ENCODE data around the gene SNAPC5. TPM values are rescaled to one million over a fixed set of nuclear protein-coding genes. Genes with fewer than 3 reads are reported as not detected.
"Not testable (repeated sequence)": the region's sequence is repeated elsewhere in the genome, so short reads cannot be mapped to it uniquely, and the experiment has no call there.

Gene SNAPC5
- polyA plus RNA-seq, 2 donors = 18.5 to 25.1 TPM

DNA sequence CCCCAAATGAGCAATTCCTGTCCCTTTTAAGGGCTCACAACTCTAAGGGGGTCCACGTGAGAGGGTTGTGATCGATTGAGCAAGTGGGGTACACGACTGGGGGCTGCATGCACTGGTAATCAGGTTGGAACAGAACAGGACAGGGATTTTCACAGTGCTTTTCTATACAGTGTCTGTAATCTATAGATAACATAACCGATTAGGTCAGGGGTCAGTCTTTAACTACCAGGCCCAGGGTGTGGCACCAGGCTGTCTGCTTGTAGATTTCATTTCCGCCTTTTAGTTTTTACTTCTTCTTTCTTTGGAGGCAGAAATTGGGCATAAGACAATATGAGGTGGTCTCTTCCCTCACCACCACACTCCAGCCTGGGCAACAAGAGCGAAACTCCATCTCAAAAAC is 32.3 kb downstream of the SNAPC5 start:
- H3K9me3 ChIP-seq (ENCODE audit: control insufficient read depth in 2 of 2, insufficient read depth in 1 of 2, low read depth in 1 of 2, low read length in 1 of 2); H3K4me1 ChIP-seq (ENCODE audit: control insufficient read depth in 2 of 2, insufficient read depth in 2 of 2, low read length in 1 of 2); H3K27me3 ChIP-seq (ENCODE audit: control insufficient read depth in 1 of 2, insufficient read depth in 2 of 2, low read length in 2 of 2); H3K36me3 ChIP-seq (ENCODE audit: control insufficient read depth in 2 of 2, insufficient read depth in 2 of 2, low read length in 1 of 2); H3K4me3 ChIP-seq (ENCODE audit: low read depth in 1 of 2, low read length in 2 of 2); H3K27ac ChIP-seq (ENCODE audit: low read depth in 2 of 2, low read length in 1 of 2): not testable (repeated sequence)
- WGBS, 2 donors = 94 to 95% methylated on average over 6 of the region's 6 CpGs

DNA sequence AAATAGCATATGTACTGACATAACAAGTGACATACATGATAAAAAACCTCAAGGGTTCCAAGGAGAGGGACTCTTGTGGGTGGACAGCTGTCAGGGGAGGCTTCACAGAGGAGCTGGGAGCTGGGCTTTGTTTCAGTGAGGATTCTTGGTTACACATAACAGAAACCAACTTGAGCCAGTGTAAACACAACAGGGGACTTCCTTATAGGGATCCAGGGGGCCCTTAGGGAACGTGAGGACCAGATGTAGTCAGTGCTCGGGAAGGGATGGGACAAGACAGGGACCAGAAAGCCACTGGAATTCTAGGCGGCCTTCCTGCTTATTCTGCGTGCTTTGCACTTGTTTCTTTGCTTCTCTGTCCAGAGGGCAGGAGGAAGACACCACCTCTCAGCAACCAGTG is 34.9 kb downstream of the SNAPC5 start:
- peaks cover 0 to 5% of the 10 kb centered on the region in 2 donors for H3K36me3 ChIP-seq (ENCODE audit: control insufficient read depth in 2 of 2, insufficient read depth in 2 of 2, low read length in 1 of 2)

GRCh38 chr15:66461917-66462316 is 35.6 kb downstream of the SNAPC5 start:
- Histone ChIP-seq H3K36me3 (ENCODE audit: control insufficient read depth in 2 of 2, insufficient read depth in 2 of 2, low read length in 1 of 2) (peaks cover 0 to 5% of the 10 kb centered on the region in 2 donors), H3K4me1 (ENCODE audit: control insufficient read depth in 2 of 2, insufficient read depth in 2 of 2, low read length in 1 of 2) (peaks cover 0 to 5% of the 10 kb centered on the region in 2 donors), H3K27ac (ENCODE audit: low read depth in 2 of 2, low read length in 1 of 2) (peak overlapping the region in 1 of 2 donors; percentile 12), H3K4me3 (ENCODE audit: low read depth in 1 of 2, low read length in 2 of 2) (no peak overlapping the region), H3K27me3 (ENCODE audit: control insufficient read depth in 1 of 2, insufficient read depth in 2 of 2, low read length in 2 of 2) (no peaks in the 10 kb centered on the region), H3K9me3 (ENCODE audit: control insufficient read depth in 2 of 2, insufficient read depth in 1 of 2, low read depth in 1 of 2, low read length in 1 of 2) (no peaks in the 10 kb centered on the region)
- WGBS, 2 donors = 74 to 82% methylated on average over 2 of the region's 2 CpGs

More for the DNA sequence above, 34.9 kb downstream of the SNAPC5 start:
- Histone ChIP-seq H3K27me3 (ENCODE audit: control insufficient read depth in 1 of 2, insufficient read depth in 2 of 2, low read length in 2 of 2) (no peaks in the 10 kb centered on the region), H3K4me1 (ENCODE audit: control insufficient read depth in 2 of 2, insufficient read depth in 2 of 2, low read length in 1 of 2) (peaks cover 0 to 5% of the 10 kb centered on the region in 2 donors), H3K9me3 (ENCODE audit: control insufficient read depth in 2 of 2, insufficient read depth in 1 of 2, low read depth in 1 of 2, low read length in 1 of 2) (no peaks in the 10 kb centered on the region), H3K27ac (ENCODE audit: low read depth in 2 of 2, low read length in 1 of 2) (peak overlapping the region in 1 of 2 donors; percentile 31), H3K4me3 (ENCODE audit: low read depth in 1 of 2, low read length in 2 of 2) (no peak overlapping the region)
- 71 to 85% methylated on average over 4 of the region's 4 CpGs for WGBS, 2 donors

- H3K9me3 ChIP-seq (ENCODE audit: control insufficient read depth in 2 of 2, insufficient read depth in 1 of 2, low read depth in 1 of 2, low read length in 1 of 2); H3K36me3 ChIP-seq (ENCODE audit: control insufficient read depth in 2 of 2, insufficient read depth in 2 of 2, low read length in 1 of 2); H3K4me1 ChIP-seq (ENCODE audit: control insufficient read depth in 2 of 2, insufficient read depth in 2 of 2, low read length in 1 of 2); H3K4me3 ChIP-seq (ENCODE audit: low read depth in 1 of 2, low read length in 2 of 2); H3K27me3 ChIP-seq (ENCODE audit: control insufficient read depth in 1 of 2, insufficient read depth in 2 of 2, low read length in 2 of 2): not testable (repeated sequence)
- H3K27ac ChIP-seq (ENCODE audit: low read depth in 2 of 2, low read length in 1 of 2) = peak overlapping the region; percentile 12 to 85
- 84 to 89% methylated on average over 6 of the region's 6 CpGs for WGBS, 2 donors
Observed at GRCh38 chr15:66461294-66461693, 36.3 kb downstream of the SNAPC5 start.

DNA sequence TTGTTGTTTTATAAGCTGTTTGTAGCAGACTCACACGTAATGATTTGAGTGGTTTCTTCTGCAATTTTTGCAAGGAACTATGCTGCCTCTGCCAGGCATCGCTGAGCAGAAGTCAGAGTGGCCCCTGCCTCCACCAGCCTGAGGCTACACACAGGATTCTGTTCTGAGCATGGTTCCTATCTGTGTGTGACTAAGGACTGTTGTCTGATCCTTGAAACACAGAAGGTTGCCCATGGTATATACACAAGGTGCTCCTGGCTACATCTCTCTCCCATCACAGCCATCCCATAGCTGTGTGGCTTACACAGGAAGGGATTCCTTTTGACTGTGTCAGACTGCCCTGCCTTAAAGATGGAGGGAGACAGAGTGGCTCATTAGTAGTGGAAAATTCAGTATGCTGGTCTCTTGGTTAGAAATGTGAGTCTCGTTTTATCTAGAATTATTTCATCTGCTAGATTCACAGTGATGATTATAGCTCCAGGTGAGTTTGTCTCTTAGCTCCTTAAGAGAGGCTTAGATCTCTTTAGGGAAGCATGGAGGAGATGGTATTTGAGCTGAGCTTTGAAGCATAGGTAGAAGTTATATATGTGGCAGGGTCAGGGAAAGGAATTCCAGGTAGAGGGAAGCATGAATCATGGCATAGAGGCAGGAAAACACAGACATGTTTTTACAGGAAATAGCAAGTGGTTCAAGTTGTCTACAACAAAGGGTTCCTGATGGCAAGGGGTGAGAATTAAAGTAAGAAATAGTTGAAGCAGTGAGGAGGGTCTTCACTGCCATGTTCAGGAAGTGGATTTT is 37.5 kb downstream of the SNAPC5 start:
- no peaks in the 10 kb centered on the region for H3K9me3 ChIP-seq (ENCODE audit: control insufficient read depth in 2 of 2, insufficient read depth in 1 of 2, low read depth in 1 of 2, low read length in 1 of 2)
- H3K27ac ChIP-seq (ENCODE audit: low read depth in 2 of 2, low read length in 1 of 2) = peak overlapping the region in 1 of 2 donors; percentile 26
- H3K36me3 ChIP-seq (ENCODE audit: control insufficient read depth in 2 of 2, insufficient read depth in 2 of 2, low read length in 1 of 2) = peaks cover 0 to 5% of the 10 kb centered on the region in 2 donors
- H3K4me1 ChIP-seq (ENCODE audit: control insufficient read depth in 2 of 2, insufficient read depth in 2 of 2, low read length in 1 of 2) = peaks cover 0 to 5% of the 10 kb centered on the region in 2 donors
- H3K27me3 ChIP-seq (ENCODE audit: control insufficient read depth in 1 of 2, insufficient read depth in 2 of 2, low read length in 2 of 2) = no peaks in the 10 kb centered on the region
- WGBS, 2 donors = 72 to 75% methylated on average over 3 of the region's 3 CpGs
- H3K4me3 ChIP-seq (ENCODE audit: low read depth in 1 of 2, low read length in 2 of 2) = no peak overlapping the region

DNA sequence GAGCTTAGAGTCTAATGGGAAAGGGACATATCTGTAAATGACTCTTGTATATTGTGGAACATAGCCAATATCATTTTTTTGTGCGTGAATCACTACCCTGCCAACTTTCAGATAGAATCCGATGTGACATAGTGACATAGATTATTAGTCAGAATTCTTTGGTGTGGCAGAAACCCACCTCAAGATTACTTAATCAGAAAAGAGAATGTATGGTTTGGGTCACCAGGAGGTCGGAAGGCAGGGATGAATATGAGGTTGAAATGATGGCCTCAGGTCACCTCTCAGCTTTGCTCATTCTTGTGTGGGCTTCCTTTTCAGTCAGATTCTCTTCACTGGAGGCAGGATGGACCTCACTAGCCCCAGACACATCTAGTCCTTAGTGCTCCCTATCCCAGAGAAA is 41.4 kb downstream of the SNAPC5 start:
- 59 to 65% methylated on average over 3 of the region's 3 CpGs for WGBS, 2 donors
- Histone ChIP-seq H3K27me3 (ENCODE audit: control insufficient read depth in 1 of 2, insufficient read depth in 2 of 2, low read length in 2 of 2) (no peaks in the 10 kb centered on the region), H3K4me3 (ENCODE audit: low read depth in 1 of 2, low read length in 2 of 2) (no peak overlapping the region), H3K4me1 (ENCODE audit: control insufficient read depth in 2 of 2, insufficient read depth in 2 of 2, low read length in 1 of 2) (peaks cover 0 to 5% of the 10 kb centered on the region in 2 donors), H3K9me3 (ENCODE audit: control insufficient read depth in 2 of 2, insufficient read depth in 1 of 2, low read depth in 1 of 2, low read length in 1 of 2) (no peaks in the 10 kb centered on the region), H3K36me3 (ENCODE audit: control insufficient read depth in 2 of 2, insufficient read depth in 2 of 2, low read length in 1 of 2) (no peaks in the 10 kb centered on the region), H3K27ac (ENCODE audit: low read depth in 2 of 2, low read length in 1 of 2) (peak overlapping the region in 1 of 2 donors; percentile 18)

- WGBS, 2 donors = 83 to 93% methylated on average over 2 of the region's 2 CpGs
- Histone ChIP-seq H3K27me3 (ENCODE audit: control insufficient read depth in 1 of 2, insufficient read depth in 2 of 2, low read length in 2 of 2) (no peaks in the 10 kb centered on the region), H3K27ac (ENCODE audit: low read depth in 2 of 2, low read length in 1 of 2) (no peak overlapping the region)
Observed at GRCh38 chr15:66454143-66454542, 43.4 kb downstream of the SNAPC5 start.

DNA sequence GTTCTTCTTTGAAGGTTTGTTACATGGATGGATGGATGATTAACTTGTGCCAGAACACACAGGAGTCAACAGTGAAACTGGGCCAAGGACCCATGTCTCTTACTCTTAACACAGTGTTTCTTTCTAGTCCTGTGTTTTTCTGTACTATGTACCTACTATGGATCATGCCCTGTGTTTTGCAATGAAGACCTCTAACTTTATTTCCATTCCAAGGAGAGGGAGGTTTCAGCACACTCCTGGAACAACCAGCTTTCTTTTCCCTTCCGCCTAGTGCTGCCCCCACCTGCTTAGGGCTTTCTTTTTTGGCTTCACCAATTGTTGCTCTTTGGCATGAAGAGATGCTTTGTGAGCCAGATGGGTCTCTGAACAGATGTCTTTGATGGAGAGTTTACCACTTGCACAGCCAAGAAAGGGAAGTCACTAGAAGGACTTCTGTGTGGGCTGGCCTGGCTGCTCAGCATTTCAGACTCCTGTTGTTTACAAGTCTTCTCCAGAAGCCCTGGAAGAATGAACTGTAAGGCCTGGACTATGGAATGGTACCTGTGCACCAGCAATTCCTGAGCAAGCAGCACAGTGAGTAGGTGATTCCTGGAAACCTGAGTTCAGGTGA is 44.5 kb downstream of the SNAPC5 start:
- Histone ChIP-seq H3K27ac (ENCODE audit: low read depth in 2 of 2, low read length in 1 of 2) (no peak overlapping the region), H3K4me3 (ENCODE audit: low read depth in 1 of 2, low read length in 2 of 2) (no peak overlapping the region), H3K36me3 (ENCODE audit: control insufficient read depth in 2 of 2, insufficient read depth in 2 of 2, low read length in 1 of 2) (no peaks in the 10 kb centered on the region), H3K27me3 (ENCODE audit: control insufficient read depth in 1 of 2, insufficient read depth in 2 of 2, low read length in 2 of 2) (no peaks in the 10 kb centered on the region), H3K4me1 (ENCODE audit: control insufficient read depth in 2 of 2, insufficient read depth in 2 of 2, low read length in 1 of 2) (no peaks in the 10 kb centered on the region), H3K9me3 (ENCODE audit: control insufficient read depth in 2 of 2, insufficient read depth in 1 of 2, low read depth in 1 of 2, low read length in 1 of 2) (no peaks in the 10 kb centered on the region)
- WGBS, 2 donors = 85 to 89% methylated on average over 1 of the region's 1 CpG

More at GRCh38 chr15:66454143-66454542, 43.4 kb downstream of the SNAPC5 start:
- Histone ChIP-seq H3K4me3 (ENCODE audit: low read depth in 1 of 2, low read length in 2 of 2) (no peak overlapping the region), H3K4me1 (ENCODE audit: control insufficient read depth in 2 of 2, insufficient read depth in 2 of 2, low read length in 1 of 2) (no peaks in the 10 kb centered on the region), H3K9me3 (ENCODE audit: control insufficient read depth in 2 of 2, insufficient read depth in 1 of 2, low read depth in 1 of 2, low read length in 1 of 2) (no peaks in the 10 kb centered on the region), H3K36me3 (ENCODE audit: control insufficient read depth in 2 of 2, insufficient read depth in 2 of 2, low read length in 1 of 2) (no peaks in the 10 kb centered on the region)

DNA sequence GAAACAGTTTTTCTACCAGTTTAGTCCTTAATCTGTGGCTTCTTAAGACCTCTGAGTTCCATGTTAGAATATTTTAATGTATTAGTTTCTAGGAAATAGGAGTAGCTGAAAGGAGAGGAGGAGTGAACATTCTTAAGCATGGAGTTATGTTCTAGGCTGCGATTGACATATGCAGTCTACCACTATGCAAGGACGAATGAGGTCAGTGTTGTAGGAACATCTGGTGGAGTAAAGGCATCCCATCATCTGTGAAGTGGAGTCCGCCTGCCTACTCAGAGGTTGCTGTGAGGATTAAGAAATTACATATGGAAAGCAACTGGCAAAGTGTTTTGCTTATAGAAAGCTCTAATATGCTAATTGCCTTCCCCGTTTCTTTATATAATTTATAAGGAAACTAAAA is 45.1 kb downstream of the SNAPC5 start:
- no peak overlapping the region for H3K4me3 ChIP-seq (ENCODE audit: low read depth in 1 of 2, low read length in 2 of 2)
- no peaks in the 10 kb centered on the region for H3K36me3 ChIP-seq (ENCODE audit: control insufficient read depth in 2 of 2, insufficient read depth in 2 of 2, low read length in 1 of 2)
- 88 to 92% methylated on average over 4 of the region's 4 CpGs for WGBS, 2 donors
- H3K27ac ChIP-seq (ENCODE audit: low read depth in 2 of 2, low read length in 1 of 2) = no peak overlapping the region
- no peaks in the 10 kb centered on the region for H3K27me3 ChIP-seq (ENCODE audit: control insufficient read depth in 1 of 2, insufficient read depth in 2 of 2, low read length in 2 of 2)
- H3K9me3 ChIP-seq (ENCODE audit: control insufficient read depth in 2 of 2, insufficient read depth in 1 of 2, low read depth in 1 of 2, low read length in 1 of 2) = no peaks in the 10 kb centered on the region
- no peaks in the 10 kb centered on the region for H3K4me1 ChIP-seq (ENCODE audit: control insufficient read depth in 2 of 2, insufficient read depth in 2 of 2, low read length in 1 of 2)
